CD8-positive, alpha-beta memory T cell (primary cell): ENCODE measurements around the gene ANKRD33. TPM values are rescaled to one million over a fixed set of nuclear protein-coding genes. Genes with fewer than 3 reads are reported as not detected.

ENCODE experiments used
- CTCF ChIA-PET: fragments of 350-600 bp; sonication (Branson Sonifier 250); formaldehyde crosslinking; loops from one replicate; lab custom pipeline; 2021; ENCODE audit warnings: antibody characterized with exemption; lab: Charles Lee
- POLR2A ChIA-PET: fragments of 350-600 bp; sonication (Branson Sonifier 250); formaldehyde crosslinking; loops from one replicate; lab custom pipeline; 2021; ENCODE audit warnings: antibody characterized with exemption; lab: Charles Lee
- DNase-seq, 5 donors: peaks; one replicate each; pipeline versions ENCODE4 v3.0.0 to v3.0.0-alpha.2; 2020 to 2022; ENCODE audit warnings: mixed read lengths in 1 of 5
- H3K27ac ChIP-seq: one replicate; pipeline ENCODE4 v1.7.0; 2013; ENCODE audit warnings: low read depth, mild to moderate bottlenecking, low read length, moderate library complexity
- H3K27me3 ChIP-seq: 2 replicates; pipeline ENCODE4 v1.7.0; 2013; ENCODE audit warnings: low read length, mild to moderate bottlenecking; ENCODE audit not compliant: insufficient read depth, poor library complexity, severe bottlenecking
- H3K36me3 ChIP-seq: 2 replicates; pipeline ENCODE4 v1.7.0; 2013; ENCODE audit warnings: mild to moderate bottlenecking, low read length, moderate library complexity; ENCODE audit not compliant: insufficient read depth
- H3K4me1 ChIP-seq: 2 replicates; pipeline ENCODE4 v1.7.0; 2013; ENCODE audit warnings: mild to moderate bottlenecking, low read length, moderate library complexity; ENCODE audit not compliant: insufficient read depth
- H3K4me3 ChIP-seq: 2 replicates; pipeline ENCODE4 v1.7.0; 2013; ENCODE audit warnings: mild to moderate bottlenecking, low read length
- H3K9me3 ChIP-seq: 2 replicates; pipeline ENCODE4 v1.7.0; 2013; ENCODE audit warnings: mild to moderate bottlenecking, low read length
- H3K27ac Mint-ChIP-seq, 8 donors: one replicate each; pipeline ENCODE4 v1.8.0; 2020 to 2021; ENCODE audit warnings: mixed read lengths in 8 of 8, mild to moderate bottlenecking in 6 of 8, inconsistent platforms in 3 of 8, moderate library complexity in 3 of 8
- H3K27me3 Mint-ChIP-seq, 2 donors: one replicate each; pipeline ENCODE4 v1.8.0; 2020 to 2021; ENCODE audit warnings: mixed read lengths in 2 of 2, mild to moderate bottlenecking in 1 of 2, moderate library complexity in 1 of 2
- H3K36me3 Mint-ChIP-seq, 3 donors: one replicate each; pipeline ENCODE4 v1.8.0; 2020 to 2021; ENCODE audit warnings: mixed read lengths in 3 of 3, inconsistent platforms in 1 of 3, mild to moderate bottlenecking in 1 of 3
- H3K4me1 Mint-ChIP-seq, 3 donors: one replicate each; pipeline ENCODE4 v1.8.0; 2020 to 2021; ENCODE audit warnings: mixed read lengths in 3 of 3, inconsistent platforms in 1 of 3, mild to moderate bottlenecking in 1 of 3
- H3K4me3 Mint-ChIP-seq, 7 donors: one replicate each; pipeline ENCODE4 v1.8.0; 2020 to 2021; ENCODE audit warnings: mixed read lengths in 7 of 7, mild to moderate bottlenecking in 6 of 7, moderate library complexity in 4 of 7, inconsistent platforms in 2 of 7
- H3K9me3 Mint-ChIP-seq, 5 donors: one replicate each; pipeline ENCODE4 v1.8.0; 2020 to 2022; ENCODE audit warnings: mixed read lengths in 5 of 5, mild to moderate bottlenecking in 3 of 5, moderate library complexity in 2 of 5, inconsistent platforms in 1 of 5
- polyA plus RNA-seq: library from polyadenylated mRNA; unstranded; fragments of 300-500 nt; fragmentation: Illumina TruSeq; gene quantifications from one replicate; pipeline ENCODE4 v1.2.3, GENCODE V29; 2021
- total RNA-seq, 2 experiments: library from RNA; stranded (reverse); gene quantifications; one replicate each; pipeline ENCODE4 v1.2.3, GENCODE V29; 2021

Gene ANKRD33
- total and polyA plus RNA-seq, 3 experiments from 2014 or later: not detected

DNA sequence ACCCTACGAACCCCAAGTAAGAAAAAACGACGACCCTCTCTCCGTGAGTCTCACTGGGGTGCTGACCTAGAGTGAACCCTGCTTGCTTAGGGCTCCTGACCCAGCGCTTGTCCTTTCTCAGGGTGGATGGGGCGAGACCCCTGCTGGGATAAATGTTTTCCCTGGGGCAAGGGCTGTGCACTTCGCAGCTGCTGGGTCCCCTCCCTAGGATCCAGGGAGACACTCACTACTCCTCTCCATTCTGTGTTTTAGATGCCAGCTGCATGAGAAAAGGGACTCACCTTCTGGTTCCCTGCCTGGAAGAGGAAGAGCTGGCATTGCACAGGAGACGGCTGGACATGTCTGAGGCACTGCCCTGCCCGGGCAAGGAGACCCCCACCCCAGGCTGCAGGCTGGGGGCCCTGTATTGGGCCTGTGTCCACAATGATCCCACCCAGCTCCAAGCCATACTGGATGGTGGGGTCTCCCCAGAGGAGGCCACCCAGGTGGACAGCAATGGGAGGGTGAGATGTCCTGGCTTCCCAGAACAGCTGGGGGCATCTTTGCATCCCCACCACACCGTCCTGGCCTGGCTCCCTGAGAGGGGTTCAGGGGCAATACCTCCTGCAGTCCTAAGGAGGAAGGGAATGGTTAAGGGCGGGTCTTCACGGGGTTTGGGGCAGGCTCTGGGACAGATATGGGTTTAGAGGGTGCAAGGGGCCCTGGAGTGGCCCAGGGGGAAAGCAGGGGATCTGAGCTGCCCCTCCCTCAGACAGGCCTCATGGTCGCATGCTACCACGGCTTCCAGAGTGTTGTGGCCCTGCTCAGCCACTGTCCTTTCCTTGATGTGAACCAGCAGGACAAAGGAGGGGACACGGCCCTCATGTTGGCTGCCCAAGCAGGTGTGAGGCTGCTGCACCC is 663 bp downstream of the ANKRD33 start:
- ChIA-PET POLR2A (no interaction called here), CTCF (interaction anchor here (1.1 to 3.0 kb wide), 3 partner anchors 13 to 105 kb away, joined by 3 to 10 read pairs (median 3); no protein-coding TSS in a partner anchor)
- peaks cover 7 to 15% (median 9%) of the 10 kb centered on the region in 3 donors for H3K4me1 Mint-ChIP-seq
- H3K36me3 Mint-ChIP-seq: no peaks in the 10 kb centered on the region
- Histone ChIP-seq H3K36me3 (no peaks in the 10 kb centered on the region), H3K4me3 (no peak overlapping the region), H3K4me1 (peaks cover 15% of the 10 kb centered on the region), H3K9me3 (no peaks in the 10 kb centered on the region), H3K27ac (no peak overlapping the region), H3K27me3 (no peaks in the 10 kb centered on the region)
- H3K9me3 Mint-ChIP-seq: no peaks in the 10 kb centered on the region
- DNase-seq: no peak
- H3K4me3 Mint-ChIP-seq: no peak overlapping the region
- peaks cover 4 to 6% of the 10 kb centered on the region in 2 donors for H3K27me3 Mint-ChIP-seq
- H3K27ac Mint-ChIP-seq: peak overlapping the region in 1 of 8 donors; percentile 40

DNA sequence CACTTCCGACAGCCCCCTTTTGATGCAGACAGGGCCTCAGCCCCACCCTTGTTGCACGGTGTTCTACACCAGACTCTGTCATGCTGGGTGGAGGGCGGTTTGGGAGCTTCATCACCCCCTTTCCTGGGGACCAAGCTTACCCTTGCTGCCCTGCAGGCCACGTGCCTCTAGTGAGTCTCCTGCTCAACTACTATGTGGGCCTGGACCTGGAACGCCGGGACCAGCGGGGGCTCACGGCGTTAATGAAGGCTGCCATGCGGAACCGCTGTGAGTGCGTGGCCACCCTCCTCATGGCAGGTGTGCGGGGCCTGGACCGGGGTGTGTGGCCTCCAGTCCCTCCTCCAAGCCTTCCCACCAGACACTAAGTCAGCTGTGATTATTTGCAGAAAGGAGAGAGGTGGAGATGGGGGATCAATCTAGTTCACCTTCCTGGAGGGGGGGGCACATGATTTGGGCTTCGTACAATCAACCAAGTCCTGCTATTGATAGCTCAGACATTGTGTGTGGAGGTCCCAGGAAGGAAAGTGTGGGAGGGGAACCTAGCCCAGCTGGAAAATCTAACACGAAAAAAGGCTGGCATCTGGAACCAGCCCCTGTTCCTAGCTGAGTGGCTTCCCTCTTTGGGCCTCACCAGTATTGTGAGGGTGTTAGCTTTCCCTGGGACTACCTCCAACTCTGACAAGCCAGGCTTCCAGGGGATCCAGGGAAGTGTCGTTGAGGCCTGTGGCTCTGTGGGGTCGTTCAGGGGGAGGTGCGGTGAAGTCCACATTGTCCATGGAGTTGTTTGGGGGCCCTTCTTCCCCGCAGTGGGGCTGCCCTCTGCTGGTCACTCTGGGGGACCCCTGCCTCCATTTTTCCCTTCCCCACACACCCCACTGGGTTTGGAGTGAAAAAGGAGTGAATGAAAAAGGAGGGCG is 1.6 kb downstream of the ANKRD33 start:
- ChIA-PET CTCF (interaction anchor here (1.3 kb wide), 1 partner anchor 81 kb away, joined by 3 read pairs; no protein-coding TSS in a partner anchor), POLR2A (no interaction called here)
- Histone ChIP-seq H3K27me3 (no peaks in the 10 kb centered on the region), H3K4me3 (no peak overlapping the region), H3K9me3 (no peaks in the 10 kb centered on the region), H3K27ac (no peak overlapping the region), H3K4me1 (peaks cover 15% of the 10 kb centered on the region), H3K36me3 (no peaks in the 10 kb centered on the region)
- Mint-ChIP-seq H3K9me3 (no peaks in the 10 kb centered on the region), H3K36me3 (no peaks in the 10 kb centered on the region), H3K4me1 (peaks cover 7 to 15% (median 9%) of the 10 kb centered on the region in 3 donors), H3K27me3 (peaks cover 4 to 7% of the 10 kb centered on the region in 2 donors), H3K4me3 (no peak overlapping the region), H3K27ac (peak overlapping the region in 1 of 8 donors; percentile 54)
- DNase-seq: no peak

DNA sequence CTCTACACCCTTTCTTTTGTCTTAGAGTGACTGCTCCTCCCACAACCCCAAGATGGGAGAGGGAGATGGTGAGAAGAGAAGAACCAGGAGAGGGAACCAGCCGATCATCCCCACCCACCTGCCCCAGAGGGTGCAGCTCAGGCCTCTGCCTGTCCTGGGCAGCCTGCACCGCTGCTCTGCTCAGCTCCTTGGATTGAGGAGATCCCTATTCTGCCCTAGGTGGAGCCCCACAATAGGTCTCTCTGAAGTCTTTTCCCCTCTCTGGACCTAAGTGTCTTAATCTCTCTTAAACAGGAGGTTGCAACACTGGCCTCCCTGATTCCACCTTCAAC is 2.2 kb downstream of the ANKRD33 start:
- Histone ChIP-seq H3K4me3 (no peak overlapping the region), H3K36me3 (no peaks in the 10 kb centered on the region), H3K27ac (no peak overlapping the region), H3K9me3 (no peaks in the 10 kb centered on the region), H3K4me1 (peaks cover 15% of the 10 kb centered on the region), H3K27me3 (no peaks in the 10 kb centered on the region)
- DNase-seq: no peak
- Mint-ChIP-seq H3K27ac (no peak overlapping the region), H3K36me3 (no peaks in the 10 kb centered on the region), H3K4me3 (no peak overlapping the region), H3K9me3 (no peaks in the 10 kb centered on the region), H3K4me1 (peaks cover 7 to 14% (median 9%) of the 10 kb centered on the region in 3 donors), H3K27me3 (peaks cover 6 to 7% of the 10 kb centered on the region in 2 donors)
- ChIA-PET CTCF (interaction anchor here (1.3 kb wide), 1 partner anchor 81 kb away, joined by 3 read pairs; no protein-coding TSS in a partner anchor), POLR2A (no interaction called here)

DNA sequence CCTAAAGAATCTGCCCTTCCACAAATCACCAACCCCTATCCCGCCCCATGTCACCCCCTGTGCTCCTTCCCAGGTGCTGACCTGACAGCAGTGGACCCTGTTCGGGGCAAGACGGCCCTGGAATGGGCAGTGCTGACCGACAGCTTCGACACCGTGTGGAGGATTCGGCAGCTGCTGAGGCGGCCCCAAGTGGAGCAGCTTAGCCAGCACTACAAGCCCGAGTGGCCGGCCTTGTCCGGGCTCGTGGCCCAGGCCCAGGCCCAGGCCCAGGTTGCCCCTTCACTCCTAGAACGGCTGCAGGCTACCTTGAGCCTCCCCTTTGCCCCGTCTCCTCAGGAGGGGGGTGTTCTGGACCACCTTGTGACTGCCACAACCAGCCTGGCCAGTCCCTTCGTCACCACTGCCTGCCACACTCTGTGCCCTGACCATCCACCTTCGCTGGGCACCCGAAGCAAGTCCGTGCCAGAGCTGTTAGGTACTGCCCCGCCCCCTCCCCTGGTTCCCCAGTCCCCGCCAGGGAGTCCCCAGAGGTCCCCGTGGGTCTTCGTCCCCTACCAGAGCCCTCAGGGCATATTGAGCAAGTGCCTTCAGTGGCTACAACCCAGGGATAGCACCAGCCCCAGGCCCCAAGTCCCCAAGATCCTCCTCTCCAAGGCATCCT is 2.7 kb downstream of the ANKRD33 start:
- no peaks in the 10 kb centered on the region for H3K36me3 ChIP-seq
- peaks cover 10% of the 10 kb centered on the region for H3K4me1 ChIP-seq
- no peak overlapping the region for H3K27ac ChIP-seq
- no peak overlapping the region for H3K4me3 ChIP-seq
- H3K9me3 Mint-ChIP-seq: no peaks in the 10 kb centered on the region
- no peaks in the 10 kb centered on the region for H3K36me3 Mint-ChIP-seq
- H3K27ac Mint-ChIP-seq: peak overlapping the region in 1 of 8 donors; percentile 14
- POLR2A ChIA-PET: no interaction called here
- CTCF ChIA-PET: no interaction called here
- H3K4me1 Mint-ChIP-seq: peaks cover 7 to 11% (median 7%) of the 10 kb centered on the region in 3 donors
- no peak for DNase-seq
- no peaks in the 10 kb centered on the region for H3K27me3 ChIP-seq
- H3K27me3 Mint-ChIP-seq: peaks cover 7 to 9% of the 10 kb centered on the region in 2 donors
- no peak overlapping the region for H3K4me3 Mint-ChIP-seq
- H3K9me3 ChIP-seq: no peaks in the 10 kb centered on the region

DNA sequence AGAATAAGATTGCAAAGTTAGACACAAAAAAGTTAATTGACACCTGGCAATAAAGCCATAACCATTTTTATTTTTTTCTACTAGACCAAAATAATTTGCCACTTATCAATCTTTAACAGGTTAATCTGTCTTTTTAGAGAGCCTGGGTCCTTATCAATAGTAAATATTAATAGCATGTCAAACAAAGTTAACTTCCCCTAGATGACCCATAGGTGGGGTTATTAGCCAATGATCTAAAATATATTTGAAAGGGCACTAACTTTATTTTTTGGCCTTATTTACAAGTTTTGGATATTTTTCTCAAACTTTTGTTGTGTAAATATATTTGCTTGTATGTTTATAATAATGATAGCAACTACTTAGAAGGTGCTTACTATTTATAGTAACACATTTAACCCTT is 3.9 kb downstream of the ANKRD33 start:
- Histone ChIP-seq H3K27me3 (no peaks in the 10 kb centered on the region), H3K4me3 (no peak overlapping the region), H3K9me3 (no peaks in the 10 kb centered on the region), H3K27ac (no peak overlapping the region), H3K4me1 (no peaks in the 10 kb centered on the region), H3K36me3 (no peaks in the 10 kb centered on the region)
- Mint-ChIP-seq H3K27me3 (peaks cover 12 to 19% of the 10 kb centered on the region in 2 donors), H3K4me3 (no peak overlapping the region), H3K27ac (no peak overlapping the region), H3K36me3 (no peaks in the 10 kb centered on the region), H3K9me3 (no peaks in the 10 kb centered on the region), H3K4me1 (peaks cover 0 to 1% (median under 1%) of the 10 kb centered on the region in 3 donors)
- POLR2A ChIA-PET: no interaction called here
- CTCF ChIA-PET: interaction anchor here (1.0 kb wide), 1 partner anchor 131 kb away, joined by 3 read pairs; no protein-coding TSS in a partner anchor
- no peak for DNase-seq

DNA sequence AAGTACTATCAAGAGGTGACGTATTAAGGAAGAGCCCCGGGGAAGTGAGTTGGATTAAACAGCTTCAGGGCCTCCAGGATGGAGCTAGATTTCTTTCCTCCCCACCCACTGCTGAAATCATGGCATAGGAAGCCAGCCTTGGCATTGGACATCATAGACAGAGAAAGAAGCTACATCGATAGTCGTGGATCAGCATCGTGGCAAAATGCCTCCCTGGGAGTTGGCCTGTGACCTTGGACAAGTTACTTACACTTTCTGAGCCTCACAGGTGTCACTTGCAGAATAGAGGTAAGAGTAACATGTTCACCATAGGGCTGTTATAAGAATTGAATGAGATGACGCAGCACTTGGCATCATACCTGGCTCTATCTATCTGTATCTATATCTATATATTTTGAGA is 5.9 kb downstream of the ANKRD33 start:
- no peaks in the 10 kb centered on the region for H3K4me1 ChIP-seq
- Mint-ChIP-seq H3K36me3 (peaks cover 0 to 3% (median 2%) of the 10 kb centered on the region in 3 donors), H3K4me1 (no peaks in the 10 kb centered on the region), H3K4me3 (no peak overlapping the region), H3K9me3 (no peaks in the 10 kb centered on the region), H3K27me3 (peaks cover 14 to 24% of the 10 kb centered on the region in 2 donors), H3K27ac (no peak overlapping the region)
- no peak overlapping the region for H3K27ac ChIP-seq
- POLR2A ChIA-PET: no interaction called here
- H3K36me3 ChIP-seq: no peaks in the 10 kb centered on the region
- no peak overlapping the region for H3K4me3 ChIP-seq
- CTCF ChIA-PET: no interaction called here
- DNase-seq: no peak
- no peaks in the 10 kb centered on the region for H3K9me3 ChIP-seq
- no peaks in the 10 kb centered on the region for H3K27me3 ChIP-seq

DNA sequence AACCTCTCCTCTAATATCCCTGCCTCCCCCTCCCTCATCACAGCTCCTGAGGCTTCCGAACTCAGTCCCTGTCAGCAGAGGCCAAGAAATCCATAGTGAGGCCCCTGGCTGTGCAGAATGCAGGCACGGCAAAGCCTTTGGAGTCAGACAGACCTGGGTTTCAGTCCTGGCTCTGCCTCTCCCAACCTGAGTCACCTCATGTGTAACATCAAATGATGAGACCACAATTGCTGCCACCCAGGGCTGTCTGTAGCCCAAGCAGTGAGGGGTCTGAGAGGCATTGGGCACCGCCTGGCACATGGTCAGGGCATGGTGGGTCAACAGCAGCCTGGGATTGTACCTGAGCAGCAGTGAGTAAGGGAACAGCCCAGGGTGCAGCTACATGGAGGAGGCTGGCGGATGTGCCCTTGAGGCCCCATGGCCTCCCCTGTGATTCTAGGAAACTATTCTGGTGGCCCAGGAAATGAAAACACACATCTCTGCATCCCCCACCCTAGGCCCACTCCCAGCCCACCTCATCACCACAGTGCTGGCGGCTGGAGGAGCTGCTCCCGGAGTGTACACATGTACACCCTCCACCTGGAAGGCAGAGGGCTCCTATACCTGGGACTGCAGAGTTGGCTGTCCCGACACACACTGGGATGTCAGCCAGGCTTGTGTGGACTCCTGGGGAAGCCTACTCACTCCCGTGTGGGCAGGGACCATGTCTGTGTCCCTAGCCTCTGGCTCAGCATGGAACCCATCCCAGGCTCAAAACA is 7.7 kb downstream of the ANKRD33 start:
- no peak for DNase-seq
- Mint-ChIP-seq H3K27me3 (peaks cover 11 to 24% of the 10 kb centered on the region in 2 donors), H3K36me3 (peaks cover 0 to 3% (median 2%) of the 10 kb centered on the region in 3 donors), H3K4me3 (no peak overlapping the region), H3K27ac (no peak overlapping the region), H3K9me3 (no peaks in the 10 kb centered on the region), H3K4me1 (no peaks in the 10 kb centered on the region)
- CTCF ChIA-PET: no interaction called here
- H3K4me1 ChIP-seq: no peaks in the 10 kb centered on the region
- no peaks in the 10 kb centered on the region for H3K36me3 ChIP-seq
- no peaks in the 10 kb centered on the region for H3K9me3 ChIP-seq
- no peak overlapping the region for H3K27ac ChIP-seq
- no peaks in the 10 kb centered on the region for H3K27me3 ChIP-seq
- H3K4me3 ChIP-seq: no peak overlapping the region
- POLR2A ChIA-PET: no interaction called here
